Measurements from ENCODE around the gene SPRR5. TPM values are rescaled to one million over a fixed set of nuclear protein-coding genes. Genes with fewer than 3 reads are reported as not detected.
A peak's percentile ranks its signal among the peaks of the same experiment; 100 is the strongest.

SPRR5 gene
- total RNA-seq, 2 donors from 2014 or later, result not detected

DNA sequence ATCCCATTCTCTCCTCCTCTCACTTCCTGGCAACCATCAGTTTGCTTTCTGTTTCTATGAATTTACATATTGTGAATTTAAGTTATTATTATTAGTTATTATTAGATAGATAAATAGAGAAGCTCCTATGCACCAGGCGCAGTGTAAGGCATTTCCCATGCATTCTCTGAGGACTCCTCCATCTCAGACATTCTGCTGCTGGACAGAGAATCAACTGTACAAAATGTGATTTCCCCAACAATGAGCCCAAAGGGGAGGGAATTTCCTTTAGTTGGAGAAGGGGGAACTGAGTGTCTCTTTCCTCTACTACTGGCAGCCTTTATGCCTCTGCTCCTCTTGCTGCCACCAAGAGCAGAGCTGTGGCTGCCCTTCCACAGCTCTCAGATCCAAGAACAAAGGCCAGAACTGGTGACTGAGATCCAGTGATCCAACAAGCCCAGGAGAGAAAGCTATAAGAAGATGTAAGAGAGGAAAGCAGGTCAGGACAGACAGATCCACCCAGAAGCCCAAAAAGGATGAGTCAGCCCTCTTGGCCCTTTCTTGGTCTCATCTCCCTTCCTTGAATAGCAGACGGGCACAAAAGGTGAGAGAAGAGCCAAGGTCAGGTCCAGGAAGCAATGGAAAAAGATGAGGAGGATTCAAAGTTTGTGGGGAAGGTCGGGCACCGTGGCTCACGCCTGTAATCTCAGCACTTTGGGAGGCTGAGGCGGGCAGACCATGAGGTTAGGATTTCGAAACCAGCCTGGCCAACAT, 42.1 kb upstream of the SPRR5 start:
- Histone ChIP-seq H3K27ac (no peak overlapping the region), H3K9me3 (no peaks in the 10 kb centered on the region), H3K36me3 (replicated peaks in 1 of 2; ENCODE audit: insufficient read depth in 1 of 2, low read depth in 2 of 2) (no peaks in the 10 kb centered on the region), H3K4me1 (no peaks in the 10 kb centered on the region), H3K4me3 (no peak overlapping the region), H3K27me3 (no peaks in the 10 kb centered on the region)
- DNase-seq (no peak), ATAC-seq (no peak)
- WGBS, 2 donors, result 84 to 88% methylated on average over 7 of the region's 7 CpGs
- TF ChIP-seq POLR2A (IDR thresholded peaks at IDR 0.05), result no peak
- TF ChIP-seq, protein P1, sequence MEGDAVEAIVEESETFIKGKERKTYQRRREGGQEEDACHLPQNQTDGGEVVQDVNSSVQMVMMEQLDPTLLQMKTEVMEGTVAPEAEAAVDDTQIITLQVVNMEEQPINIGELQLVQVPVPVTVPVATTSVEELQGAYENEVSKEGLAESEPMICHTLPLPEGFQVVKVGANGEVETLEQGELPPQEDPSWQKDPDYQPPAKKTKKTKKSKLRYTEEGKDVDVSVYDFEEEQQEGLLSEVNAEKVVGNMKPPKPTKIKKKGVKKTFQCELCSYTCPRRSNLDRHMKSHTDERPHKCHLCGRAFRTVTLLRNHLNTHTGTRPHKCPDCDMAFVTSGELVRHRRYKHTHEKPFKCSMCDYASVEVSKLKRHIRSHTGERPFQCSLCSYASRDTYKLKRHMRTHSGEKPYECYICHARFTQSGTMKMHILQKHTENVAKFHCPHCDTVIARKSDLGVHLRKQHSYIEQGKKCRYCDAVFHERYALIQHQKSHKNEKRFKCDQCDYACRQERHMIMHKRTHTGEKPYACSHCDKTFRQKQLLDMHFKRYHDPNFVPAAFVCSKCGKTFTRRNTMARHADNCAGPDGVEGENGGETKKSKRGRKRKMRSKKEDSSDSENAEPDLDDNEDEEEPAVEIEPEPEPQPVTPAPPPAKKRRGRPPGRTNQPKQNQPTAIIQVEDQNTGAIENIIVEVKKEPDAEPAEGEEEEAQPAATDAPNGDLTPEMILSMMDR (IDR thresholded peaks at IDR 0.05), result no peak
- intact Hi-C loops (cut with DNase I), result no loop called here

GRCh38 chr1:152906023-152906565, 40.9 kb upstream of the SPRR5 start:
- Histone ChIP-seq H3K27me3 (no peaks in the 10 kb centered on the region), H3K4me3 (no peak overlapping the region), H3K4me1 (no peaks in the 10 kb centered on the region), H3K36me3 (replicated peaks in 1 of 2; ENCODE audit: insufficient read depth in 1 of 2, low read depth in 2 of 2) (no peaks in the 10 kb centered on the region), H3K9me3 (no peaks in the 10 kb centered on the region), H3K27ac (no peak overlapping the region)
- peak; percentile 12 for ATAC-seq
- intact Hi-C loops (cut with DNase I), result no loop called here
- DNase-seq, result peak in 2 of 4 donors; percentile 20 to 24
- WGBS, 2 donors, result 14 to 18% methylated on average over 4 to 5 of the region's 5 CpGs
- no peak for TF ChIP-seq POLR2A (IDR thresholded peaks at IDR 0.05)
- TF ChIP-seq, protein P1 (IDR thresholded peaks at IDR 0.05), result no peak

- no peak for TF ChIP-seq POLR2A (IDR thresholded peaks at IDR 0.05)
- TF ChIP-seq, protein P1 (IDR thresholded peaks at IDR 0.05), result no peak
- intact Hi-C loops (cut with DNase I), result no loop called here
- no peak within 1 kb of the TSS for H3K4me3 ChIP-seq
- H3K27ac ChIP-seq, result no peak within 1 kb of the TSS
- ATAC-seq, result no peak
- no peaks in the 10 kb centered on the region for H3K9me3 ChIP-seq
- 75 to 88% methylated on average over 4 of the region's 4 CpGs for WGBS, 2 donors
- no peaks in the 10 kb centered on the region for H3K36me3 ChIP-seq (replicated peaks in 1 of 2; ENCODE audit: insufficient read depth in 1 of 2, low read depth in 2 of 2)
- DNase-seq, result no peak
- H3K4me1 ChIP-seq, result no peaks in the 10 kb centered on the region
- H3K27me3 ChIP-seq, result no peaks in the 10 kb centered on the region
Observed at GRCh38 chr1:152907686-152908601, 39.1 kb upstream of the SPRR5 start, which contains the start of gene IVL. IVL (plus strand) TSS chr1:152908546; CDS start chr1:152909798, 1,252 bp downstream.

DNA sequence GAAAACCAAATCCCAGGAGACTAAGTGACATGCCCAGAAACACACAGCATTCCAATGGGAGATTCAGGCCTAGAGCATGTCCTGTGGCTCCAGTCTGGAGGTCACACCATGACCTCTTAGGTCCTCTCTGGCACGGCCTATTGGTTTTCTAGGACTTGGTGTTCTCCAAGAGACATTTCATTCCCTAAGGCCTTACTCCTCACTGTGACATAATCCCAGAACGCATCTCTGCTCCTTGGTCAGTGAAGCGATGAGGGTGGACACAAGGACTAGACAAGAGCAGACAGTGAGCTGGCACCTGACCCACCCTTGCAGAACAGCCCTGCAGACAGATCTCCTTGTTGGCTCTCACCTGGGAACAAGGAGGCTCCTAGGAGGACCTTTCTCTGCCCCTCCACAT, 37.8 kb upstream of the SPRR5 start:
- DNase-seq, result no peak
- WGBS, 2 donors, result 80 to 90% methylated on average over 1 to 3 of the region's 3 CpGs

More for the DNA sequence above, 37.8 kb upstream of the SPRR5 start:
- ATAC-seq, result no peak
- Histone ChIP-seq H3K27ac (no peak overlapping the region), H3K4me1 (no peaks in the 10 kb centered on the region), H3K4me3 (no peak overlapping the region), H3K9me3 (no peaks in the 10 kb centered on the region), H3K27me3 (no peaks in the 10 kb centered on the region), H3K36me3 (replicated peaks in 1 of 2; ENCODE audit: insufficient read depth in 1 of 2, low read depth in 2 of 2) (no peaks in the 10 kb centered on the region)
- intact Hi-C loops (cut with DNase I), result no loop called here
- TF ChIP-seq, protein P1 (IDR thresholded peaks at IDR 0.05), result no peak
- TF ChIP-seq POLR2A (IDR thresholded peaks at IDR 0.05), result no peak
